Embryonic facial prominence (tissue), 1 donor: ENCODE data around the gene CDHR1.

Experiments used
- DNase-seq: peaks from one replicate; pipeline ENCODE4 v3.0.0-alpha.2; 2016; ENCODE audit errors: extremely low spot score

The CDHR1 gene

GRCh38 chr10:84262190-84262956 lies 68.0 kb downstream of the CDHR1 start:
- no peak for DNase-seq

GRCh38 chr10:84263716-84264115 lies 69.4 kb downstream of the CDHR1 start:
- no peak for DNase-seq

- DNase-seq = peak; percentile 25
Observed at GRCh38 chr10:84264611-84265141, 70.3 kb downstream of the CDHR1 start.

GRCh38 chr10:84265418-84265817 lies 71.1 kb downstream of the CDHR1 start:
- DNase-seq = no peak

DNA sequence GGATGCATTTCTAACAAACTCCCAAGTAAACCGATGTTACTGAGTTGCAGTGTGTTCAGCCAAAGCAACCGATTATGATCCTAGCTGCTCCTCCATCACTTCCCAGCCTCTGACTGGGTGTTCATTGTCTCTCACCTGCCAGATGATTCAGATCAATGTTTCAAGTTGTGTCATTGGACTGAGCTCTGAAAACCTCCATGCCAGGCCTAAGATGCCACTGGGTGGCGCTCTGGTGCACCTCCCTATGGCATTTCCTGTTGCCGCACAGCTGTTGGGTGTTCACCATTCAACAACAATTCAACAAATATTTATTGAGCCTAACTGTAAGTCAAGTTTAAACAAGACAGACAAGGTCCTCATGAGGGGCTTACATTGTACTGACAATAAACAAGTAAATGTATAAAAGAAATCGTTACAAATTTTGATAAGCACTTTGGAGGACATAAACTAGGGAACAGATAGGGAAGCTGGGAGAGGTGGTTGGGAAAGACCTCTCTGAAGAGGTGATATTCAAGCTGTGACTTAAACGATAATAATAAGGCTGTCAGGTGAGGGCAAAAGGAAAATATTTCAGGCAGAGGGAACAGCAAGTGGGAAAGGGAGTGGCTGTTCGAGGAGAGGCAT lies 73.3 kb downstream of the CDHR1 start:
- no peak for DNase-seq

DNA sequence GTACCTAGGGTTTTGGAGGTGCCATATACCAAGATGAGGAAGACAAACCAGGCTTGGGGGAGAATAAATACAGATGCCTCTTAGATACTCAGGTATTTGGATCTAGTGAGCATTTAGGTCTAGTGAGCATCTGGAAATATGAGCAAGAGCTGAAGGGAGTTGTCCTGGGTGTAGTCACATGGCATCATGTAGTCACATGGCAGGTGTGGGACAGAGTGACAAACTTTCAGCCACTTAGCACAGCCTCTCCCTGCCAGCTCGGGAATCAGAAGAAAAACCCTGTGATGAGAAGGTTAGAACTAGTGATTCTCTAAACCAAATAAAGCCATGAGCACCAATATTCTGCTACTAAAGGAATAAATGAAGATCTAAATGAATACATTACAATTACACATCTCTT lies 74.8 kb downstream of the CDHR1 start:
- no peak for DNase-seq
